Retina (tissue), 1 donor: ENCODE measurements around the gene NOXO1.
A peak's percentile ranks its signal among the peaks of the same experiment; 100 is the strongest.
"Not testable (repeated sequence)": the region's sequence is repeated elsewhere in the genome, so short reads cannot be mapped to it uniquely, and the experiment has no call there.

Experiments
- DNase-seq: peaks from one replicate; pipeline ENCODE4 v3.0.0-alpha.2; 2016

NOXO1 gene

GRCh38 chr16:1978476-1979120, 2.7 kb downstream of the NOXO1 start:
- DNase-seq, result no peak

GRCh38 chr16:1977875-1978268, 3.4 kb downstream of the NOXO1 start:
- no peak for DNase-seq

- no peak for DNase-seq
These were observed 4.1 kb downstream of the NOXO1 start for GRCh38 chr16:1976951-1977874.

GRCh38 chr16:1976216-1976520, 5.1 kb downstream of the NOXO1 start:
- no peak for DNase-seq

- no peak for DNase-seq
These were observed 5.6 kb downstream of the NOXO1 start for GRCh38 chr16:1975432-1976215.

GRCh38 chr16:1974157-1975070, 6.9 kb downstream of the NOXO1 start:
- DNase-seq, result no peak

GRCh38 chr16:1973461-1974156, 7.7 kb downstream of the NOXO1 start:
- DNase-seq, result no peak

- DNase-seq, result no peak
These were observed 8.8 kb downstream of the NOXO1 start for GRCh38 chr16:1972490-1972877.

- DNase-seq, result peak; percentile 99
These were observed 9.3 kb downstream of the NOXO1 start, which contains the start of gene TBL3 for GRCh38 chr16:1971796-1972489. Gene TBL3, plus strand, starts transcription at chr16:1972053. Its CDS starts 112 bp downstream, at chr16:1972165.

- no peak for DNase-seq
These were observed 12.9 kb downstream of the NOXO1 start for GRCh38 chr16:1968146-1968953.

GRCh38 chr16:1966460-1966859, 14.8 kb downstream of the NOXO1 start, which contains the start of gene RNF151:
Gene RNF151, plus strand, starts transcription at chr16:1966856. Its CDS starts 26 bp downstream, at chr16:1966882.
- no peak for DNase-seq

GRCh38 chr16:1965396-1966001, 15.8 kb downstream of the NOXO1 start:
- no peak for DNase-seq

GRCh38 chr16:1964506-1965395, 16.5 kb downstream of the NOXO1 start, which contains the start of gene RPS2:
Gene RPS2, minus strand, starts transcription at chr16:1964826. Its CDS starts 201 bp downstream, at chr16:1964625.
- DNase-seq, result peak; percentile 99

GRCh38 chr16:1963806-1964505, 17.3 kb downstream of the NOXO1 start:
- DNase-seq, result no peak

- not testable (repeated sequence) for DNase-seq
These were observed 18.8 kb downstream of the NOXO1 start for GRCh38 chr16:1962161-1963153.

GRCh38 chr16:1961651-1962067, 19.6 kb downstream of the NOXO1 start:
- no peak for DNase-seq
